Body of pancreas (tissue), 4 donors: Measurements from ENCODE around the gene SEL1L.

Source experiments
- CTCF ChIP-seq, 7 experiments: fragments of 450-650 bp in 4 of 7; fragments of 200-600 bp in 3 of 7; sonication (generic) in 3 of 7; IDR thresholded peaks; one replicate each; pipeline ENCODE4 v1.5.1; 2016 to 2019; ENCODE audit warnings: antibody characterized with exemption in 7 of 7
- POLR2A ChIP-seq, 3 donors: fragments of 450-650 bp; IDR thresholded peaks; one replicate each; pipeline ENCODE4 v1.6.1; 2016; ENCODE audit warnings: antibody characterized with exemption in 3 of 3, mild to moderate bottlenecking in 2 of 3

DNA sequence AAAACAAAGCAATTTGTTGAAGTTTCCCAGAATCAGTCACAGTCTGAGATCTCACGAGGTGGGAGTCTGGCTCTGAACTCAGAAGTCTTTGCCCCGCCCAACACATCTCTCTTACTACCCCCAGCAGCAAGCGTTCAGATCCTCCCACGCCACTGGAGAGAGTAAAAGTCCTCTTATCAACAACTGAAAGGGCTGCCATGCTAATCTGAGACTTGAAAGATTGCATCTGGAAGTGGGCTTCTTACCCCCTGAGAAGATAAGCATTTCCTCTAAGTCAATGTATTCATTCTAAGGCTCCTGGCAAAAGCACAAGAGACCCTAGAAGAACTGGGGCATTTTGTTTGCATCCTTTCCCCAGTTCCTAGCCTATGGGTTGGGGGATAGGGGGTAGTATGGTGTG, 99.4 kb downstream of the SEL1L start:
- TF ChIP-seq CTCF (IDR thresholded peaks at IDR 0.05), result no peak
- no peak for TF ChIP-seq POLR2A (IDR thresholded peaks at IDR 0.05)
